HepG2 (cell line): ENCODE data around the gene CDC25C. TPM values are rescaled to one million over a fixed set of nuclear protein-coding genes. Genes with fewer than 3 reads are reported as not detected.

Experiments used
- FOXO4 ChIP-seq: sonication (generic); formaldehyde crosslinking; conservative IDR thresholded peaks from 2 replicates; pipeline ENCODE4 v1.8.1; 2023; ENCODE audit warnings: missing genetic modification reagents
- FOXP1 ChIP-seq, 2 experiments: fragments of 450-650 bp in 1 of 2; IDR thresholded peaks; 2 replicates each; pipeline ENCODE4 v1.6.1; 2017 to 2018; ENCODE audit warnings: antibody characterized with exemption in 1 of 2
- HNF1A ChIP-seq, 2 experiments: sonication (generic) in 1 of 2; formaldehyde crosslinking in 1 of 2; IDR thresholded peaks; 2 replicates each; pipeline versions ENCODE4 v1.4.0 to v1.6.1; 2016 to 2020; ENCODE audit warnings: borderline replicate concordance in 1 of 2, low read depth in 1 of 2, mild to moderate bottlenecking in 1 of 2, missing genetic modification reagents in 1 of 2
- MED8 ChIP-seq: sonication (generic); formaldehyde crosslinking; IDR thresholded peaks from 2 replicates; pipeline ENCODE4 v1.8.1; 2023; ENCODE audit warnings: mild to moderate bottlenecking, missing genetic modification reagents; ENCODE audit not compliant: insufficient replicate concordance
- NFATC3 ChIP-seq: sonication (generic); formaldehyde crosslinking; IDR thresholded peaks from 2 replicates; pipeline ENCODE4 v1.5.1; 2020; ENCODE audit warnings: mild to moderate bottlenecking, missing genetic modification reagents
- NFKBIZ ChIP-seq: IDR thresholded peaks from 2 replicates; pipeline ENCODE4 v1.6.1; 2018; ENCODE audit warnings: missing genetic modification reagents, missing compliant biosample characterization
- POGK ChIP-seq: sonication (generic); formaldehyde crosslinking; conservative IDR thresholded peaks from 2 replicates; pipeline ENCODE4 v1.8.0; 2022; ENCODE audit warnings: mild to moderate bottlenecking, moderate library complexity, missing genetic modification reagents
- PREB ChIP-seq: sonication (generic); formaldehyde crosslinking; IDR thresholded peaks from 2 replicates; pipeline ENCODE4 v1.4.0; 2020; ENCODE audit warnings: missing genetic modification reagents
- SNAPC2 ChIP-seq: sonication (generic); formaldehyde crosslinking; IDR thresholded peaks from 2 replicates; pipeline ENCODE4 v1.8.1; 2022; ENCODE audit warnings: mild to moderate bottlenecking, missing genetic modification reagents
- SP140L ChIP-seq: sonication (generic); formaldehyde crosslinking; IDR thresholded peaks from 2 replicates; pipeline ENCODE4 v1.4.0; 2020; ENCODE audit warnings: missing genetic modification reagents, borderline replicate concordance
- THYN1 ChIP-seq: sonication (generic); formaldehyde crosslinking; IDR thresholded peaks from 2 replicates; pipeline ENCODE4 v1.8.1; 2023; ENCODE audit warnings: low read depth, mild to moderate bottlenecking, moderate library complexity, missing genetic modification reagents, borderline replicate concordance
- ZMAT5 ChIP-seq: sonication (generic); formaldehyde crosslinking; IDR thresholded peaks from 2 replicates; pipeline ENCODE4 v1.5.0; 2020; ENCODE audit warnings: mild to moderate bottlenecking, low read depth, missing genetic modification reagents, borderline replicate concordance
- ZNF354B ChIP-seq: sonication (generic); formaldehyde crosslinking; IDR thresholded peaks from 2 replicates; pipeline ENCODE4 v1.8.0; 2022; ENCODE audit warnings: mild to moderate bottlenecking, missing genetic modification reagents
- ZNF414 ChIP-seq: sonication (generic); formaldehyde crosslinking; IDR thresholded peaks from 2 replicates; pipeline ENCODE4 v1.5.0; 2020; ENCODE audit warnings: missing genetic modification reagents
- ZNF44 ChIP-seq: sonication (generic); formaldehyde crosslinking; IDR thresholded peaks from 2 replicates; pipeline ENCODE4 v1.5.1; 2020; ENCODE audit warnings: mild to moderate bottlenecking, missing genetic modification reagents
- ZNF577 ChIP-seq: sonication (generic); formaldehyde crosslinking; IDR thresholded peaks from 2 replicates; pipeline ENCODE4 v1.4.0; 2020; ENCODE audit warnings: mild to moderate bottlenecking, low read depth, missing genetic modification reagents, borderline replicate concordance
- ZNF777 ChIP-seq: sonication (generic); formaldehyde crosslinking; IDR thresholded peaks from 2 replicates; pipeline ENCODE4 v1.4.0; 2020; ENCODE audit warnings: missing genetic modification reagents
- polyA plus RNA-seq, 8 experiments: library from polyadenylated mRNA; depleted of rRNA in 3 of 8; stranded (reverse) in 7 of 8; unstranded in 1 of 8; fragments of >200 nt; fragmentation: Illumina TruSeq in 4 of 8; extraction: Trizol in 4 of 8; gene quantifications; 2 replicates each; pipeline versions ENCODE4 v1.2.1 to v1.2.3, GENCODE V29; 2011 to 2016; ENCODE audit warnings: low read depth in 4 of 8, missing spikeins in 1 of 8, mixed read lengths in 1 of 8; ENCODE audit not compliant: insufficient read depth in 1 of 8
- total RNA-seq, 5 experiments: library from RNA; depleted of rRNA; stranded (reverse); fragments of >200 nt; fragmentation: Illumina TruSeq; extraction: Trizol; gene quantifications; 2 replicates each; pipeline ENCODE4 v1.2.3, GENCODE V29; 2016; ENCODE audit warnings: low read depth in 1 of 5

Gene CDC25C
- total and polyA plus RNA-seq, 2 of the 13 experiments (the other 11 are each of a cell fraction or from before 2014, with no cell fraction given) = 17.7 to 27.6 TPM

GRCh38 chr5:138331449-138332368, at the start of gene CDC25C (continued):
- TF ChIP-seq PREB (CRISPR knock-in tag) (no peak), THYN1 (CRISPR knock-in tag) (no peak), ZNF414 (no peak), HNF1A (IDR thresholded peaks at IDR 0.05; ENCODE audit: low read depth) (no peak), HNF1A (CRISPR knock-in tag; IDR thresholded peaks at IDR 0.05; ENCODE audit: borderline replicate concordance) (peak; percentile 57; the same call in 1 of the 2 replicates), SNAPC2 (CRISPR knock-in tag) (0 out of 2 replicates have a peak, but pooled peaks have one; percentile 51), SP140L (CRISPR knock-in tag) (no peak), POGK (CRISPR knock-in tag) (peak; percentile 54; the same call in 1 of the 2 replicates), ZNF777 (peak; percentile 60), MED8 (no peak), ZNF577 (CRISPR knock-in tag) (no peak), ZMAT5 (no peak), ZNF44 (CRISPR knock-in tag) (no peak), ZNF354B (no peak), FOXO4 (CRISPR knock-in tag) (no peak), FOXP1 (IDR thresholded peaks at IDR 0.05) (no peak), FOXP1 (CRISPR knock-in tag; IDR thresholded peaks at IDR 0.05) (no peak), NFATC3 (no peak), NFKBIZ (CRISPR knock-in tag) (no peak)
